GM13976 (cell line): ENCODE data around the gene ACOT11.

Experiments
- DNase-seq: peaks from one replicate; pipeline ENCODE4 v3.0.0; 2012; ENCODE audit warnings: low spot score
- CTCF ChIP-seq: IDR thresholded peaks from 2 replicates; pipeline ENCODE4 v1.5.1; 2012; ENCODE audit warnings: borderline replicate concordance, mild to moderate bottlenecking; ENCODE audit not compliant: insufficient read depth; ENCODE audit errors: extremely low read depth, missing control alignments, control extremely low read depth
- in situ Hi-C: fragments of 300-500 bp; cut with MboI; formaldehyde crosslinking; loops from one replicate; pipeline ENCODE4 v1.12.0; 2022; ENCODE audit warnings: low sequenced_read_pairs, mixed read lengths, inconsistent platforms; ENCODE audit not compliant: unreplicated experiment

Gene ACOT11

DNA sequence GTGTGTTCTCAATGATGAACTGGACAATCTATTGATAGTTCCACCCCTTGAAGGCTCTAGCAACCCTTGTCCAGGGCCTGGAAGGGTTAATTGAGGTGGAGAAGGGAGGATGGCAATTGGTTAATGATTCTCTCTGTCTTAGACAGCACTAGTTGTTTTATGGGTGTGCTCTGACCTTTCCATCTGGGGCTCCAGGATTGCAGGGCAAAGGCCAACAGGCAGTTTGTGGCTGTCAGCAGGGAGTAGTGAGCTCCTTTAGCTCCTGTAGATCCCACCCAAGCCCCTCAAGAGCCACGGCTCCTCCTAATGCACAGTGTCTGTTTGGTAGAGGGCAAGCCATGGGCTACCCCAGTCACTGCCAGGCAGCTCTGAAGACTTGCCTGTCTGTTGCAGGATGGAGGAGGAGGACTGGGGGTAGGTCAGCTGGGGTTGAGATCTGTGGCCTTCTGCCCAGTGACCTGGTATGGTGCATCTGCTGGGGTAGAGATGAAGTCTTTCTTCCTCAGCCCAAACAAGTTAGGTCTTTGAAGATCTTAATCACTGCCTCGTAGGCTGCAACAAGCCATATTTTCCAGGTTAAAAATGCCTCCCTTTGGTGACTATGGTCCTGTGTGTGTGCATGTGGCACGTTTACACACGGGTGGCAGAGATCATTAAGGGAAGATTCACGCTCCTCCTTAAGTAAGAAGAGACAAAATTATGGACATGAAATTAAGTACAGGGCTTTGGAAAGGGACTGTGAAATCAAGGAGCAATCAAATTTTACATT lies 101.3 kb downstream of the ACOT11 start:
- DNase-seq: no peak
- in situ Hi-C loops: no loop called here
- TF ChIP-seq CTCF: no peak

- no peak for TF ChIP-seq CTCF
- in situ Hi-C loops: no loop called here
- no peak for DNase-seq
Measured at GRCh38 chr1:54649921-54650320, 101.9 kb downstream of the ACOT11 start.

DNA sequence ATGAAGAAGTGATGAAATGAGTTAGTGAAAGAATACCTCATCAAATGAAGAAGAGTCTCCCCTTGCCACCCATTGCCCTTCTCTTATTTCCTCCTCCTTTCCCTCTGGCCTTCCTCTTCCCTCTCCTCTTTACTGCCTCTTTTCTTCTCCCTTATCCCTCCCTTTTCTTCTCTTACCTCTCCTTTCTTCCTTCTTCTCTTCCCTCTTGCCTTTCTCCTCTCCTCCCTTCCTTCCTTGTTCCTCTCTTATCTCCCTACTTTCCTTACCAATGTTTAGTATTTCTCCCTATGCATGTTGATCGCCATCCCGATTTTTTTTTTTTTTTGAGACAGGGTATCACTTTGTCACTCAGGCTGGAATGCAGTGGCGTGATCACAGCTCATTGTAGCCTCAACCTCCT lies 102.4 kb downstream of the ACOT11 start:
- TF ChIP-seq CTCF: no peak
- in situ Hi-C loops: no loop called here
- DNase-seq: no peak

GRCh38 chr1:54651608-54652007 lies 103.6 kb downstream of the ACOT11 start:
- in situ Hi-C loops: no loop called here
- no peak for DNase-seq
- TF ChIP-seq CTCF: no peak

GRCh38 chr1:54652168-54652567 lies 104.1 kb downstream of the ACOT11 start:
- in situ Hi-C loops: no loop called here
- TF ChIP-seq CTCF: no peak
- DNase-seq: no peak

- no peak for DNase-seq
- in situ Hi-C loops: no loop called here
- TF ChIP-seq CTCF: no peak
Measured at GRCh38 chr1:54653036-54653435, 105.0 kb downstream of the ACOT11 start.
